Adrenal gland (tissue), 5 donors: ENCODE results near the gene EOGT.

Experiments
- CTCF ChIP-seq, 6 experiments: fragments of 450-650 bp in 4 of 6; fragments of 200-600 bp in 2 of 6; sonication (generic) in 1 of 6; IDR thresholded peaks; 1 replicate in 5 of 6; 2 replicates in 1 of 6; pipeline versions ENCODE4 v1.5.1 to v1.8.0; 2016 to 2021; ENCODE audit warnings: antibody characterized with exemption in 6 of 6, mild to moderate bottlenecking in 2 of 6, moderate library complexity in 1 of 6
- POLR2A ChIP-seq, 2 donors: fragments of 450-650 bp; IDR thresholded peaks; one replicate each; pipeline ENCODE4 v1.6.1; 2017; ENCODE audit warnings: antibody characterized with exemption in 2 of 2, mild to moderate bottlenecking in 2 of 2, moderate library complexity in 1 of 2
- donor health status: DM: no; HTN: no; CAD: no.

GRCh38 chr3:69031635-69032034 is 18.2 kb upstream of the EOGT start:
- TF ChIP-seq CTCF (IDR thresholded peaks at IDR 0.05): no peak
- no peak for TF ChIP-seq POLR2A (IDR thresholded peaks at IDR 0.05)
